Measurements from ENCODE around the gene C6orf58.
"Not testable (repeated sequence)": the region's sequence is repeated elsewhere in the genome, so short reads cannot be mapped to it uniquely, and the experiment has no call there.

Gene C6orf58

DNA sequence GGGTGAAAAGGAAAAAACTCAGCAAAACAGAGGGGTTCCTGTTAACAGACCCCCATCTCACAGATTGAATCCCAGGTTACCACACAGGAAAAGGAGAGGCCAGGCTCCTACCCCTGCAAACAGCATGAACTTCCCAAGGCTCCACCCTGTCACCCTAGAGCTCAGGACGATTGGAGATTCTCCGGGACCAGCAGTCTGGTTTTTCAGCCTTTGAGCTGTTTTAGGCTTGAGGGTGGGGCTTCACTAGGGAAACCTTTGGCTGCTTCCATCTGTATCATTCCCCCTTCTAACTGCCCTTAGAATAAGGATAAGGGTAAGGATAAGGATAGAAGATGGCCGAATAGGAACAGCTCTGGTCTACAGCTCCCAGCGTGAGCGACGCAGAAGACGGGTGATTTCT is 16.0 kb downstream of the C6orf58 start:
- DNase-seq (ENCODE audit: low read depth) = no peak

DNA sequence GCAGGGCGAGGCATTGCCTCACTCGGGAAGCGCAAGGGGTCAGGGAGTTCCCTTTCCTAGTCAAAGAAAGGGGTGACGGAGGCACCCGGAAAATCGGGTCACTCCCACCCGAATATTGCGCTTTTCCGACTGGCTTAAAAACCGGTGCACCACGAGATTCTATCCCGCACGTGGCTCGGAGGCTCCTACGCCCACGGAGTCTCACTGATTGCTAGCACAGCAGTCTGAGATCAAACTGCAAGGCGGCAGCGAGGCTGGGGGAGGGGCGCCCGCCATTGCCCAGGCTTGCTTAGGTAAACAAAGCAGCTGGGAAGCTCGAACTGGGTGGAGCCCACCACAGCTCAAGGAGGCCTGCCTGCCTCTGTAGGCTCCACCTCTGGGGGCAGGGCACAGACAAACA is 16.5 kb downstream of the C6orf58 start:
- not testable (repeated sequence) for DNase-seq (ENCODE audit: low read depth)

DNA sequence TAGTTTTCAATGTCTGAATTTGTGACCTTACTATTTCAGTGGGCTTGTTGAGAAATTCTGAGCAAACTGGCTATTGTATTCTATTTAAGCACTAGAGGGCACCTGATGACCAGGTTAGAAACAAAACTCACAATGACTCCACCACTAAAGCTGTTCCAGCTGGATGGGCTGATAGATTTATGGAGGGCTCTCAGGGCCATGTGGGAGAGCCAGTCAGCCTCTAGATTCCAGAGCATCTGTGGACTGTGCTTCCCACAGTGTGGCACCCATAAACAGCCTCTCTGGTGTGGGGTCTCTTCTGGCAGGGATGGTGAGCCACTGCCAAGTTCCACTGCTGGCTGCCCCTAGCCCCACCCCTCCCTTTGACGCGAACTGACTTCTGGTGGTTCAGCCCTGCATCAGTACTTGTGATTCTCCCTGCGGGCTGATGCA is 29.2 kb downstream of the C6orf58 start:
- no peak for DNase-seq (ENCODE audit: low read depth)

DNA sequence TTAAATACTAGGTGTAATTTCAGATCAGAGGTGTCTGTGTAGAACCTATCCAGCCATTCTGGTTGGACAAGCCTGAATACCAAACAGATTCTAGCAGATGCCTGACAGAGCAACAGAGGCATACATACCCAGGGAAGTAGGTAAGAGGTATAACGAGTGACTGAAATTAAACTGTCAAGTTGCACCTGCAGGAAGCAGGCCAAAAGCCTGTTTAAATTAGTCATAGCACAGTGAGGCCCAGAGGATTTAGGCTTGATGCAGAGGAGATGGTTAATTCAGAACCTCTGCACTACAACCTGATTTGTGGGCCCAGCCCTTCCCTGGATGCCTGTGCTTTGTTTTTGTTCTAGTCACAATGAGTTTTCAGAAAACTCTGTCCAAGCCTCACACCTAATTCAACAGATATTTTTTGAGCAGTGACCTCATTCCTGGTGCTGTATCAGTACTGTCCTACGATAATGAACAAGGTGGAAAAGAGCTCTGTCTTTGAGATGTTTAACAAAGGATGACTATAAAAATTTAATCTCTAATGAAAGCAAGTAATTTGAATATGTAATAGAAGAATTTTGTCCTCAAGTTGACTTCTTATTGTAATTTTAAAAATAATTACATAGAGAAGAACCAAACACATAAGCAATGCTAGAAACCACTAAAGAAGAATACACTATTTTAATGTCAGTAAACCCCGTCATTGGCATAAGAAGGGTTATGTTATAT is 31.7 kb downstream of the C6orf58 start:
- no peak for DNase-seq (ENCODE audit: low read depth)

DNA sequence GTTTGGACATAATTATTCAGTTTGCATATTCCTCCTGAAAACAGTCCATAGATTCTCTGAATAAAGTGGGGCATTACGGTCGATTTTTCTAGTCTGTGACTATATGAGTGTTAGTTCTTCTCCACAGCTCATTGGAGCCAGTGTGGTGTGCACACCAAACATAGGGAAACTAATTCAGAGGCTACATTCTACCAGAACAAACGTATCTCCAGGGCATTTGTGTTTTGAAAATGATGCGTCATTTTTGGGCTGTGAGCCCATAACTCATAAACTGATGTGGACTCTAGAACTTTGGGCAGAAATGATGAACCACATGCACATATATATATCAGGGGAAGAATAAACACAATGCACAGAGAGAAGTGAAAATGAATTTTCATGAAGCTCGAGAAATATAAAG is 41.8 kb downstream of the C6orf58 start:
- no peak for DNase-seq (ENCODE audit: low read depth)

DNA sequence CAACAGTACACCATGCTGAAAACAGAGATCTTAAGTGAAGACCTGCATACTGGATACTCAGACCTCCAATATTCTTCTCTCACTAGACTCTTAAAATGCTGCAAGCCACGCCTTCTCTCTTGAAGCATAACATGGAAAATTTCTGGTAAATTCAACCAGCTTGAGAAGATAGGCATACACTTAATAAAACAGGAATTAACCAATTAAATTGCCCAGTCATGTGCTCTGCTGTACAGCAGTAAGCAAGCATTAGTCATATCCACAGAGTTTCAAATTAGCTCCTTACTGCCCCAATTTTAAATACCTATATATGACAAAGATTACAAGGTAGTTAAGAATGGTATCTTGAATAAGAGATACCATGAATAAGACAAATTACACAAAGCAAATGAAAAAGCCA is 53.8 kb downstream of the C6orf58 start:
- DNase-seq (ENCODE audit: low read depth) = no peak

DNA sequence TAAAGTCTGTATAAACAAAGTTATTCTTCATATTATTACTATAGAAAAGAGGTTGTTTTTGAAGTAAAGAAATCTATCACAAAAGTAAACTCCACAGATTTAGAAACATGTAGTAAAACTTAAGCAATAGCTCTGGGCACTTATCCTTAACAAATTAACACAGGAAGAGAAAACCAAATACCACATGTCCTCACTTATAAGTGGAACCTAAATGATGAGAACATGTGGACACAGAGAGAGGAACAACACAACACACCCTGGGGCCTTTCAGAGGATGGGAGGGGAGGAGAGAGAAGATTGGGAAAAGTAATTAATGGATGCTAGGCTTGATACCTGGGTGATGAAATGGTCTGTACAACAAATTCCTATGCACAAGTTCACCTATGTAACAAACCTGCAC is 57.2 kb downstream of the C6orf58 start:
- no peak for DNase-seq (ENCODE audit: low read depth)

DNA sequence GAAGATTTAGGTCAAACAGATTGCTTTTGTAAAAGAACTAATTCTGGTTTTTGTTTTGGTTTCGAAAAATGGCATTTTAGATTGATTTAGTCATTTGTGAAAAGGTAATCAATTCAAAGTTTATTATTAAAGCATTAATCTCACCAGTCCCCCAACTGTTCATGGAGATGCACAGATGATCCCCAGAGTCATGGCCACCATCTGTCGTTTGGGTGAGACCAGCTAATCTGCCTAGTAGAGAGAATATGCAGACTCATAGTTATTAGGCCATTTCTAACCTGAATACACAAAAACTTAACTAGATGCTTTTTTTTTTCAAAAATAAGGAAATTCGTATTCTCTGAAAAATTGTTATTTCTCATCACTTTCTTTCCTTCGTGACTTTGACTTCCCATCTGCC is 58.1 kb downstream of the C6orf58 start:
- DNase-seq (ENCODE audit: low read depth) = no peak

DNA sequence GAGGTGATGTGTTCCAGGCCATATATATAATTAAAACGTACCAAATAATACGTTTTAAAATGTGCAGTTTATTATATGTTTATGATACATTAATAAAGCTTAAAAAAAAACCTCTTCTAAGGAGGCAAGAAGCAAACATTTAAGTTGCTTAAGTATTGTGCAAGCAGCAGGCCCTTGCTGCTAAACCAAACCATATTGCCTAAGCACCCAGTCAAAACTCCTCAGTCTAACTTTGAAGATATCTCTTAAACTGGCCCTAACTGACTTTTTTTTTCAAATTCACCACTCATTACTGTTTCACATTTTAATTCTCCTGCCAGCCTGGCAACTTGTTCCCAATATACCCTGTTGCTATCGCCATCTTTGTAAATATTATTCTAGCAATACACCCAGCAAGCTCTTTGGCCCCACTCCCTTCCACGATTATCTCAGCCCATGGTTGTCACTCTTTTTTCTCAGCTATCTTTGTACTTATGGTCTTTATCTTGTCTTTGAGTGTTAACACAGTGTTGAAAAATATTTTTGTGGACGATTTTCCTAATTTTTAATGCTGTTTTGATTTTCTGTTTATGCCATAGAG is 60.9 kb downstream of the C6orf58 start:
- DNase-seq (ENCODE audit: low read depth) = no peak

All from activated T-helper 1 cell treated with Interleukin-2 at 50 U/mL for 16 hours (primary cell).